K562 (cell line): Measurements from ENCODE around the gene TBXAS1. TPM values are rescaled to one million over a fixed set of nuclear protein-coding genes. Genes with fewer than 3 reads are reported as not detected.

Experiments used
- ARHGAP35 ChIP-seq: fragments of 450-650 bp; IDR thresholded peaks from 2 replicates; pipeline ENCODE4 v1.6.1; 2018; ENCODE audit not compliant: partially characterized antibody
- ATF1 ChIP-seq, 2 experiments: fragments of 450-650 bp in 1 of 2; IDR thresholded peaks; 2 replicates each; pipeline ENCODE4 v1.6.1; 2016; ENCODE audit warnings: missing compliant biosample characterization in 1 of 2, missing genetic modification characterization in 1 of 2
- DIDO1 ChIP-seq: fragments of 450-650 bp; IDR thresholded peaks from 2 replicates; pipeline ENCODE4 v1.6.1; 2016; ENCODE audit warnings: low read depth, missing biosample characterization, missing genetic modification characterization
- HDAC3 ChIP-seq: fragments of 450-650 bp; IDR thresholded peaks from 2 replicates; pipeline ENCODE4 v1.6.1; 2018; ENCODE audit warnings: borderline replicate concordance, mild to moderate bottlenecking, moderate library complexity; ENCODE audit not compliant: partially characterized antibody
- KDM1A ChIP-seq, 2 experiments: fragments of 450-650 bp; IDR thresholded peaks; 2 replicates each; pipeline ENCODE4 v1.6.1; 2016; ENCODE audit warnings: mild to moderate bottlenecking in 2 of 2
- MAZ ChIP-seq, 2 experiments: fragments of 450-650 bp in 1 of 2; sonication (generic) in 1 of 2; formaldehyde crosslinking; IDR thresholded peaks in 1 of 2; conservative IDR thresholded peaks in 1 of 2; 2 replicates each; pipeline versions ENCODE4 v1.4.0 to v1.5.0; 2020; ENCODE audit warnings: mild to moderate bottlenecking in 1 of 2, missing genetic modification reagents in 1 of 2
- MCM7 ChIP-seq, 2 experiments: fragments of 450-650 bp; IDR thresholded peaks; 2 replicates each; pipeline ENCODE4 v1.6.1; 2016 to 2018
- MYC ChIP-seq, 2 experiments: fragments of 250-450 bp in 1 of 2; sonication (Bioruptor Pico) in 1 of 2; IDR thresholded peaks; 2 replicates each; pipeline versions ENCODE4 v1.5.1 to v1.6.1; 2012 to 2021; ENCODE audit warnings: low read depth in 2 of 2, borderline replicate concordance in 1 of 2, improper control_type of control experiment in 1 of 2, low read length in 1 of 2, mild to moderate bottlenecking in 1 of 2, moderate library complexity in 1 of 2
- RBM34 ChIP-seq: fragments of 200-400 bp; formaldehyde crosslinking; IDR thresholded peaks from 2 replicates; pipeline ENCODE4 v1.6.1; 2018; ENCODE audit warnings: low read length, borderline replicate concordance; ENCODE audit not compliant: insufficient read depth
- SMARCA4 ChIP-seq: fragments of 450-650 bp; IDR thresholded peaks from 2 replicates; pipeline ENCODE4 v1.6.1; 2016
- TCF3 ChIP-seq: sonication (generic); formaldehyde crosslinking; IDR thresholded peaks from 2 replicates; pipeline ENCODE4 v1.4.0; 2020; ENCODE audit warnings: mild to moderate bottlenecking, missing genetic modification reagents
- ZC3H4 ChIP-seq: sonication (generic); formaldehyde crosslinking; IDR thresholded peaks from 2 replicates; pipeline ENCODE4 v1.9.0; 2021; ENCODE audit warnings: missing genetic modification reagents, borderline replicate concordance
- ZNF12 ChIP-seq: sonication (generic); formaldehyde crosslinking; IDR thresholded peaks from 2 replicates; pipeline ENCODE4 v1.4.0; 2020; ENCODE audit warnings: mild to moderate bottlenecking, missing genetic modification reagents
- ZNF282 ChIP-seq: sonication (generic); formaldehyde crosslinking; IDR thresholded peaks from 2 replicates; pipeline ENCODE4 v1.8.1; 2023; ENCODE audit warnings: missing genetic modification reagents
- ZNF583 ChIP-seq: fragments of 250-450 bp; sonication (Bioruptor Pico); IDR thresholded peaks from 2 replicates; pipeline ENCODE4 v1.4.0; 2020
- polyA plus RNA-seq, 8 experiments: library from polyadenylated mRNA; depleted of rRNA in 4 of 8; stranded (reverse) in 5 of 8; unstranded in 3 of 8; fragments of >200 nt; fragmentation: Nextera tagmentation in 2 of 8; fragmentation: Illumina TruSeq in 1 of 8; extraction: Ambion mirVana in 2 of 8; extraction: Trizol in 1 of 8; gene quantifications; 2 replicates each; pipeline versions ENCODE4 v1.2.1 to v1.2.3, GENCODE V29; 2011 to 2014; ENCODE audit warnings: inconsistent platforms in 1 of 8, missing spikeins in 1 of 8
- total RNA-seq, 7 experiments: library from RNA; depleted of rRNA in 6 of 7; stranded (reverse); fragments of >200 nt in 6 of 7; fragmentation: Illumina TruSeq in 2 of 7; extraction: Trizol in 2 of 7; gene quantifications; 2 replicates each; pipeline versions ENCODE4 v1.2.1 to v1.2.3, GENCODE V29; 2011 to 2021; ENCODE audit warnings: low replicate concordance in 1 of 7
- TF ChIP-seq, protein P1 (sequence below): fragments of 450-650 bp; IDR thresholded peaks from 2 replicates; pipeline ENCODE4 v1.6.1; 2016; ENCODE audit warnings: antibody characterized with exemption
- TF ChIP-seq, protein P2 (sequence below): fragments of 450-650 bp; formaldehyde crosslinking; conservative IDR thresholded peaks from 2 replicates; pipeline ENCODE4 v1.4.0; 2022; ENCODE audit warnings: mild to moderate bottlenecking, missing genetic modification characterization
- TF ChIP-seq, protein P3 (sequence below): fragments of 450-650 bp; IDR thresholded peaks from 2 replicates; pipeline ENCODE4 v1.6.1; 2018; ENCODE audit warnings: mild to moderate bottlenecking, low read depth; ENCODE audit not compliant: partially characterized antibody
- TF ChIP-seq, protein P4 (sequence below): fragments of 250-450 bp; sonication (Bioruptor Pico); IDR thresholded peaks from 2 replicates; pipeline ENCODE4 v1.5.0; 2021
- TF ChIP-seq, protein P5 (sequence below): fragments of 450-650 bp; formaldehyde crosslinking; IDR thresholded peaks from 2 replicates; pipeline ENCODE4 v1.4.0; 2020; ENCODE audit warnings: mild to moderate bottlenecking

The TBXAS1 gene
- total and polyA plus RNA-seq, 9 of the 15 experiments (the other 6 are each of a cell fraction or from before 2014, with no cell fraction given): 1.1 to 8.3 (median 1.9) TPM

DNA sequence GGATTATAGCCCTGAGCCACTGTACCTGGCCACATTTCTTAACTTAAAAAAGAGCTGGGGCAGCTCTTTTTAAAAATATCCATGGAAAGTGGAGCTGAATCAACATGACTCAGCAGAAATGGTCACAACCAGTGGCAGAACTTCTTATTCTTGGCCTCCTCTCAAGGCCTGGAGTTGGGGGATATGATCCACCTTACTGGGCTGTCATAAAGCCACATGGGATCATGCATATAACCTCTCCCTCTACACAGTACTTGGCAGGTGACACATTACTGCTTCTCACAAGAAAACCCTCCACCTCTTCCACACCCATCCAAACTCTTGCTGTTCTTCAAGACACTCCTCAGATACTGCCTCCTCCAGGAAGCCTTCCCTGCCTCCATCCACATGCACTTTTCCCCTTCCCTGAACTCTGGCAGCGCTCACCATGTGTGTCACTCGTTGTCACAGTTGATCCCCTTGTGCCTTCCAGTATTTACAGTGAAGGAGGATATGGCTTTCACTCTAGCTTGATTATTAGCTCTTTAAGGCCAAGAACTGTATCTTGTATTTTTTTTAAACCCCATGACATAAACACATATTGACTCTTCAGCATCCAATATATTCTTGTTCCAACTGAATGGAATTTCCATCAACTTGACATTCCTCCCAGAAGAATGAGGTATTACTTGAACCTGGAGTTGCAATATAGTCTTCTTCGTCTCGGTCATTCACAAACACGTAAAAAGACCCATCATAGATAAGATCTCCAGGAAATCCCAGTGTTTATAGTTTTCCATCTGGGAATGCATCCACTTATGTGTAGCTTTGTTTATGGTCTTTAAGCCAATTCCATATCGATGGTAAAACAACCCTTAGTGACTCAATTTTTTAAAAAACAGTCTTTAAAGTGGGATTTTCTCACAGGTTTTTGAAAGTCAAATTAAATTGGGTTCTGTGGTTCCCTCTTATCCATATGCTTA, 85.5 kb downstream of the TBXAS1 start (continued):
- TF ChIP-seq, protein P1, sequence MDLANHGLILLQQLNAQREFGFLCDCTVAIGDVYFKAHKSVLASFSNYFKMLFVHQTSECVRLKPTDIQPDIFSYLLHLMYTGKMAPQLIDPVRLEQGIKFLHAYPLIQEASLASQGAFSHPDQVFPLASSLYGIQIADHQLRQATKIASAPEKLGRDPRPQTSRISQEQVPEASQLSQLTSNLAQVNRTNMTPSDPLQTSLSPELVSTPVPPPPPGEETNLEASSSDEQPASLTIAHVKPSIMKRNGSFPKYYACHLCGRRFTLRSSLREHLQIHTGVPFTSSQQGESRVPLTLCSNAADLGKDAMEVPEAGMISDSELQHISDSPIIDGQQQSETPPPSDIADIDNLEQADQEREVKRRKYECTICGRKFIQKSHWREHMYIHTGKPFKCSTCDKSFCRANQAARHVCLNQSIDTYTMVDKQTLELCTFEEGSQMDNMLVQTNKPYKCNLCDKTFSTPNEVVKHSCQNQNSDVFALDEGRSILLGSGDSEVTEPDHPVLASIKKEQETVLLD: 0 out of 2 replicates have a peak, but pooled peaks have one; percentile 27
- 0 out of 2 replicates have a peak, but pooled peaks have one; percentile 7 for TF ChIP-seq TCF3 (CRISPR knock-in tag)
- no peak for TF ChIP-seq MYC (IDR thresholded peaks at IDR 0.05; ENCODE audit: low read depth, low read length)
- TF ChIP-seq MYC (CRISPR knock-in tag; IDR thresholded peaks at IDR 0.05; ENCODE audit: borderline replicate concordance, low read depth): no peak
- TF ChIP-seq HDAC3: no peak
- TF ChIP-seq DIDO1 (tag): peak; percentile 34; the same call in 1 of the 2 replicates
- peak; percentile 89 to 95 for TF ChIP-seq KDM1A (IDR thresholded peaks at IDR 0.05)
- TF ChIP-seq, protein P2, sequence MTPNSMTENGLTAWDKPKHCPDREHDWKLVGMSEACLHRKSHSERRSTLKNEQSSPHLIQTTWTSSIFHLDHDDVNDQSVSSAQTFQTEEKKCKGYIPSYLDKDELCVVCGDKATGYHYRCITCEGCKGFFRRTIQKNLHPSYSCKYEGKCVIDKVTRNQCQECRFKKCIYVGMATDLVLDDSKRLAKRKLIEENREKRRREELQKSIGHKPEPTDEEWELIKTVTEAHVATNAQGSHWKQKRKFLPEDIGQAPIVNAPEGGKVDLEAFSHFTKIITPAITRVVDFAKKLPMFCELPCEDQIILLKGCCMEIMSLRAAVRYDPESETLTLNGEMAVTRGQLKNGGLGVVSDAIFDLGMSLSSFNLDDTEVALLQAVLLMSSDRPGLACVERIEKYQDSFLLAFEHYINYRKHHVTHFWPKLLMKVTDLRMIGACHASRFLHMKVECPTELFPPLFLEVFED (CRISPR knock-in tag): no peak
- TF ChIP-seq SMARCA4: peak; percentile 33; the same call in 1 of the 2 replicates
- TF ChIP-seq, protein P3, sequence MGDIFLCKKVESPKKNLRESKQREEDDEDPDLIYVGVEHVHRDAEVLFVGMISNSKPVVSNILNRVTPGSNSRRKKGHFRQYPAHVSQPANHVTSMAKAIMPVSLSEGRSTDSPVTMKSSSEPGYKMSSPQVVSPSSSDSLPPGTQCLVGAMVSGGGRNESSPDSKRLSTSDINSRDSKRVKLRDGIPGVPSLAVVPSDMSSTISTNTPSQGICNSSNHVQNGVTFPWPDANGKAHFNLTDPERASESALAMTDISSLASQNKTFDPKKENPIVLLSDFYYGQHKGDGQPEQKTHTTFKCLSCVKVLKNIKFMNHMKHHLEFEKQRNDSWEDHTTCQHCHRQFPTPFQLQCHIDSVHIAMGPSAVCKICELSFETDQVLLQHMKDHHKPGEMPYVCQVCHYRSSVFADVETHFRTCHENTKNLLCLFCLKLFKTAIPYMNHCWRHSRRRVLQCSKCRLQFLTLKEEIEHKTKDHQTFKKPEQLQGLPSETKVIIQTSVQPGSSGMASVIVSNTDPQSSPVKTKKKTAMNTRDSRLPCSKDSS: no peak
- no peak for TF ChIP-seq ATF1 (CRISPR knock-in tag; IDR thresholded peaks at IDR 0.05)
- no peak for TF ChIP-seq ATF1 (tag; IDR thresholded peaks at IDR 0.05)
- TF ChIP-seq, protein P4, sequence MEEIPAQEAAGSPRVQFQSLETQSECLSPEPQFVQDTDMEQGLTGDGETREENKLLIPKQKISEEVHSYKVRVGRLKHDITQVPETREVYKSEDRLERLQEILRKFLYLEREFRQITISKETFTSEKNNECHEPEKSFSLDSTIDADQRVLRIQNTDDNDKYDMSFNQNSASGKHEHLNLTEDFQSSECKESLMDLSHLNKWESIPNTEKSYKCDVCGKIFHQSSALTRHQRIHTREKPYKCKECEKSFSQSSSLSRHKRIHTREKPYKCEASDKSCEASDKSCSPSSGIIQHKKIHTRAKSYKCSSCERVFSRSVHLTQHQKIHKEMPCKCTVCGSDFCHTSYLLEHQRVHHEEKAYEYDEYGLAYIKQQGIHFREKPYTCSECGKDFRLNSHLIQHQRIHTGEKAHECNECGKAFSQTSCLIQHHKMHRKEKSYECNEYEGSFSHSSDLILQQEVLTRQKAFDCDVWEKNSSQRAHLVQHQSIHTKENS (CRISPR knock-in tag): no peak
- TF ChIP-seq ARHGAP35: peak; percentile 4
- TF ChIP-seq, protein P5, sequence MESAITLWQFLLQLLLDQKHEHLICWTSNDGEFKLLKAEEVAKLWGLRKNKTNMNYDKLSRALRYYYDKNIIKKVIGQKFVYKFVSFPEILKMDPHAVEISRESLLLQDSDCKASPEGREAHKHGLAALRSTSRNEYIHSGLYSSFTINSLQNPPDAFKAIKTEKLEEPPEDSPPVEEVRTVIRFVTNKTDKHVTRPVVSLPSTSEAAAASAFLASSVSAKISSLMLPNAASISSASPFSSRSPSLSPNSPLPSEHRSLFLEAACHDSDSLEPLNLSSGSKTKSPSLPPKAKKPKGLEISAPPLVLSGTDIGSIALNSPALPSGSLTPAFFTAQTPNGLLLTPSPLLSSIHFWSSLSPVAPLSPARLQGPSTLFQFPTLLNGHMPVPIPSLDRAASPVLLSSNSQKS (CRISPR knock-in tag): no peak
- TF ChIP-seq ZNF12 (CRISPR knock-in tag): no peak
- no peak for TF ChIP-seq ZNF583 (CRISPR knock-in tag)
- TF ChIP-seq MCM7 (IDR thresholded peaks at IDR 0.05): no peak
- TF ChIP-seq MAZ (CRISPR knock-in tag; conservative IDR thresholded peaks at IDR 0.05 in 1 of 2, IDR thresholded peaks at IDR 0.05 in 1 of 2): no peak
- TF ChIP-seq RBM34: no peak
- no peak for TF ChIP-seq ZC3H4 (CRISPR knock-in tag)
- TF ChIP-seq ZNF282: no peak
